ENCODE data around the gene KNG1.
"Not testable (repeated sequence)": the region's sequence is repeated elsewhere in the genome, so short reads cannot be mapped to it uniquely, and the experiment has no call there.

Gene KNG1

DNA sequence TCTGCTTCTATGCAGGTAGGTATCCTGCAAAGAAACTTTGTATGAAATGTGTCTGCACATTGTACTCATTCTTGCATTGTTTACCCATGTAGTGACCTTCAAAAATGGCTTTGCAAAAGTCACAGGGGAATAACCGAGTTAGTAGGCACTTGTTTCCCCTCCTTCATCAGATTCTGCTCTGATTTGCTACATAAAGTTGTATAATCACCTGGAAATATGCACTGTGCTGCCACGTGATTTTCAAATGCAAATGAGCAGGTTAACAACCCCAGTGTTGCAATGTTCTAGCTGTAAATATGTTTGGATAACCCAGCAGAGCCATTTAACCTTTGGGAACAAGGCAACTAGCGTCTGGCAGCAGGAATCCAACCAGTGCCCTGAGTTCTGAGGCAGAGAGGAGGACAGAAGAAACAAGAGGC lies at the start of gene KNG1:
Gene KNG1 (plus strand): TSS at position 321 of the 419 bp plus-strand sequence. CDS start 184 bp downstream, outside the sequence.
- DNase-seq (ENCODE audit: low spot score): no peak

DNA sequence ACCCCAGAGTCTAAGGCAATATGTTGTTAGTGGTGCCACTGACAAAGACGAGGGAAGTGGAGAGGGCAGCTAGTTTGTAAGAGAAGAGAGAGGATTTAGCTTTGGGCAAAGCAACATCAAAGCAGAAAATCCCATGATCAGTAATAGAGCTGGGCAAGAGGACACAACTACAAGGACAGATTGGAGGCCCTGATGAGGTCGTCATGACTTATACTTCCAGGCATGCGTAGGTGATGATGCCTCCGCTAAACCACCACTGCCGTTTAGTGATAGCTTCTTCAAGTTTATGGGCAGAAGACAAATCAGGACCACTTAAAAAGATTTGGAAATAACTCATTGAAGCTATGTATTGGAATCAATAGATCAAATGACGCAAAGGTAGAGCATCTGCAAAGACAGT lies 48.7 kb upstream of the KNG1 start:
- DNase-seq (ENCODE audit: low spot score): no peak

DNA sequence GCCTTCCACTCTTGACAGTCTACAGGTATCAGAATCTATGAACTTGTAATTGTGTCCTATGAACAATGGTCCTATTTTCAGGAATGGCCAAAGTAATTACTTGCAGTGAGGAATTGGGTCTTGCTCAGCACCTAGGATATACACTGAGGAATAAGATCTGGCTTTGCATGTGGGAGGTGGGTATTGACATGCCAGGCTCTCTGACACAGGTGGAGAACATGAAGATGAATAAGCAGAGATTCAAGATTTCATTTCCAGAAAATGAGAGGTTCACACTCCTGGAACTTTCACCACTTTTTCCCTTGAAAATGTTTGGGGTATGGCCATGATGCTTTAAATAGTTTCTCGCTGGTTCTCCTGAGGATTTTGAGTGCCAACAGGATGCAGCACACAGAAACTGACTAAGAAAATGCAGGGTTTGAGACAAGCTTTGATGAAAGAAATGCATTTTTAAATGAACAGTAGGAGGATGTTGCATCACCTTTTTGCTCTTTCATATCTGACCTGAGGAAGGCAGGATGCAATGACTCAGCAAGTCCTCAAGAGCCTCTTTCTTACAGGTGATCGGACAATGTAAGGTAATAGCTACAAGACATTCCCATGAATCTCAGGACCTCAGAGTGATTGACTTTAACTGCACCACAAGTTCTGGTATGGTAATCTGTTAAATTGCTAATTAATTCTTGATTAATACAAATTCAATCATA lies 47.6 kb upstream of the KNG1 start:
- DNase-seq (ENCODE audit: low spot score): no peak

DNA sequence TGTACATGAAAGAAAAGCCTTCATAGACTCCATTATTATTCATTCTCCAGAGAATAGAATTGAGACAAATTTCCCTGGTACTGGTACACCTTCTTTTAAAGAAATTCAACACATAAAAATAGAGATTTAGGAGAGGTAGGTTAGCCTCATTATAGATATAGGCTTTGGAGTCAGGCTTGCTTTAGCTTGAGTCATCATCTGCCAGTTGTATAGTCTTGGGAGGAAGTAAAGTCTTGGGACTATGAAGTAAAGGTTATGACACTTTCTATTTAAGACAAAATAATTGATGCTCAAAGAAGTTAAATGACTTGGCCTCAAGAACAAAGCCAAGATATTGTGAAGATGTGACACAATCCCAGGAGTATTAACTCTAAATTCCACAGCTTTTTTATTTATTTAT lies 47.0 kb upstream of the KNG1 start:
- no peak for DNase-seq (ENCODE audit: low spot score)

DNA sequence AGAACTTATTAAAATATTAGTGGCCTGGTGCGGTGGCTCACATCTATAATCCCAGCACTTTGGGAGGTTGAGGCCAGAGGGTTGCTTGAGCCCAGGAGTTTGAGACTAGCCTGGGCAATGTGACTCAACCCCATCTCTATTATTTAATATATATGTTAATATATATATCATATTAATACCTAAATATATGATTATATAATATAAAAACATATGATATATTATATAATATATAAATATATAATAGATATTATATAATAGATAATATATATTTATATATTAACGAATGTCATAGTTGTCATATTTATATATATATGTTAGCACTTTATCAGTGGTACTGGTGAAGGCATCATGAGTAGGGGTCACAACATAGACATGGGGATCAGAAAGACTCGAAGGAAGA lies 46.1 kb upstream of the KNG1 start:
- no peak for DNase-seq (ENCODE audit: low spot score)

DNA sequence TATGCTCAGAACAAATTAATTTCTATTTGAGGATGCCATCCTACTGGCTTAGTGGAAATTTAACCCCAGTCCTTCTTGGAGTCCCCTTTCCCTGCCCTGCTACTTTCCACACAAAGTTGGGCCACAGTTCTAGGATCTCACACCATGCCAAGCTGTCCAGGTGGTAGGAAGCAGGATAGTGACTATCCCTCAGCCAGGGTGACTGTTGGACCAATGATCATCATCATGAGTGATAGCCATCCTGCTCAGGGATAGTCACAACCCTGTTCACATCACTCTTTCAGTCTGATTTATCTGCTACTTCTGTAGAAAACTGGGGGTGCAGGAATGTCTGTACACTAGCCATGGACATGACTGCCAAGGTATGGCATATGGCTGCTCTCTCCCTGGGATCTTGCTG lies 38.6 kb upstream of the KNG1 start:
- DNase-seq (ENCODE audit: low spot score): no peak

DNA sequence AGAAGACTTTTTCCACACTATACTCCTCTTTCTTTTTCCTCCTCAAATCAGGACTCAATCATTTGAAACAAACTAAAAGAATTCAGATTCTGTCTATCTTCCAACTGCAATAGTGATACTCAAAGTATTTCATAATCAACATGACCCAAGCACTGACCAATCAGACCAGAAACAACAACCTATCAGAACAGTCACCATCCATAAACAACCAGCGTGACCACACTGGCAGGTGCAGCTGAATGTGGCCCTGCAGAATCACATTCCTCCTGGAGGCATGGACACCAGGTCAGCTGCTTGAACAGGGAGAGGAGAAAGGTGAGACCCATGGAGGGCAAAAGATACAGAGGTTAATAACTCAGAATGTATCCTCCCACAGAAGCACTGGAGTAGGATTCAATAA lies 38.0 kb upstream of the KNG1 start:
- no peak for DNase-seq (ENCODE audit: low spot score)

DNA sequence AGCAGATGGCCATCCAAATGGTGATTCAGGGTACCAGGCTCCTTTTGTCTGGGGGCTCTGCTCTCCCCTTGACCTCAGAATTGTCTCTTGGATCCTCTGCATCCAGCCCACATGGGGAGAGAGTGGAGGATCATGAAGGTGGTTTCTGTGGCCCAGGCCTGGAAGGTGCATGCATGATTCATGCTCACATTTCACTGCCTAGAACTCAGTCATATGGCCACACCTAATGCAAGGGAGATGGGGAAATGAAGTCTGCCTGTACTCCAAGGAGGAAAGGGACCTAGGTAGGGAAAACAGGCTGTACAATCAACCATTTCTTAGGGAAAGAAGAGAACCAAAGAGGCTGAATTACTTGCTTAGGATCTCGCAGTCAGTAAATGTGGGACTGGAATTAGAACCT lies 36.3 kb upstream of the KNG1 start:
- DNase-seq (ENCODE audit: low spot score): no peak

DNA sequence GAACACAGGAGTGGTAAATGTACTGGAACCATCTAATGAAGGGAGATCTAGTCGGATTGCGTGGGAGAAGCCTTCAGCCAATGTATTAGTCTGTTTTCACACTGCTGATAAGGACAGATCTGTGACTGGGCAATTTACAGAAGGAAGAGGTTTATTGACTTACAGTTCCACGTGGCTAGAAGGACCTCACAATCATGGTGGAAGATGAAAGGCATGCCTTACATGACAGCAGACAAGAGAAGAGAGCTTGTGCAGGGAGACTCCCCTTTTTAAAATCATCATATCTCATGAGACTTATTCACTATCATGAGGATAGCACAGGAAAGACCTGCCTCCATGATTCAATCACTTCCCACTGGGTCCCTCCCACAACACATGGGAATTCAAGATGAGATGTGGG lies 34.3 kb upstream of the KNG1 start:
- no peak for DNase-seq (ENCODE audit: low spot score)

DNA sequence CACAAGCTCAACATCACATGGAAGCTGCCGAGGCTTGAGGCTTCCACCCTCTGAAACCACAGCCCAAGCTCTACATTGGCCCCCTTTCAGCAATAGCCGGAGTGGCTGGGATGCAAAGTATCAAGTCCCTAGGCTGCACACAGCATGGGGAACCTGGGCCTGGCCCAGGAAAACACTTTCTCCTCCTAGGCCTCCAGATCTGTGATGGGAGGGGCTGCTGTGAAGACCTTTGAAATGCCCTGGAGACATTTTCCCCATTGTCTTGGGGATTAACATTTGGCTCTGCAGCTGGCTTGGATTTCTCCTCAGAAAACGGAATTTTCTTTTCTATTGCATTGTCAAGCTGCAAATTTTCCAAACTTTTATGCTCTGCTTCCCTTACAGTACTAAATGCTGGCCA lies 33.2 kb upstream of the KNG1 start:
- no peak for DNase-seq (ENCODE audit: low spot score)

DNA sequence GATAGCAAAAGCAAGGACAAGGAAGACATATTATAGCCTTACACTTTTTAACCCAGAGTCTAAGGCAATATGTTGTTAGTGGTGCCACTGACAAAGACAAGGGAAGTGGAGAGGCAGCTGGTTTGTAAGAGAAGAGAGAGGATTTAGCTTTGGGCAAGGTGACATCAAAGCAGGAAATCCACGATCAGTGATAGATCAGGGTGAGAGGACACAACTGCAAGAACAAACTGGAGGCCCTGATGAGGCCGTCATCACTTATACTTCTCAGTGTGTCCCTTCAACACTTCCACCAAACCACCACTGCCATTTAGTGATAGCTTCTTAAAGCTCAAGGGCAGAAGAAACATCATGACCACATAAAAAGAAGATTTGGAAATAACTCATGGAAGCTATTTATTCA lies 30.7 kb upstream of the KNG1 start:
- DNase-seq (ENCODE audit: low spot score): not testable (repeated sequence)

DNA sequence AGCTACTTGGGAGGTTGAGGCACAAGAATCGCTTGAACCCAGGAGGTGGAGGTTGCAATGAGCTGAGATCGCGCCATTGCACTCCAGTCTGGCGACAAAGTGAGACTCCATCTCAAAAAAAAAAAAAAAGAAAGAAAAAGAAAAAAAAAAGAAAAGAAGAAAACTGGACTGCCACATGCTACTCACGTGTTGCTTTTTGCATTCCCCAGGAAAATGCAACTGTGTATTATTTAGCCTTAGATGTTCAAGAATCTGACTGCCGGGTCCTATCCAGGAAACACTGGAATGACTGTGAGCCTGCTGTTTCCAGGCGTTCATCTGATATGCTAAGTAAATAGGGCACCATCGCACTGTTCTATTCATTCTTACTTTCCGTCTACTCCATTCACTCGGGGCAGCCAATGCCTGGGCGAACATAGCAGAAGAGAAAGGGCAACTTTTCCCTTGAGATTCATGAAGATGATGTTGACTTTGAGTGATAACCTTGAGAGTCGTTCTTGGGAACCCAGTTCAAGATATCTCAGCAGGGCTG lies 30.0 kb upstream of the KNG1 start:
- no peak for DNase-seq (ENCODE audit: low spot score)

DNA sequence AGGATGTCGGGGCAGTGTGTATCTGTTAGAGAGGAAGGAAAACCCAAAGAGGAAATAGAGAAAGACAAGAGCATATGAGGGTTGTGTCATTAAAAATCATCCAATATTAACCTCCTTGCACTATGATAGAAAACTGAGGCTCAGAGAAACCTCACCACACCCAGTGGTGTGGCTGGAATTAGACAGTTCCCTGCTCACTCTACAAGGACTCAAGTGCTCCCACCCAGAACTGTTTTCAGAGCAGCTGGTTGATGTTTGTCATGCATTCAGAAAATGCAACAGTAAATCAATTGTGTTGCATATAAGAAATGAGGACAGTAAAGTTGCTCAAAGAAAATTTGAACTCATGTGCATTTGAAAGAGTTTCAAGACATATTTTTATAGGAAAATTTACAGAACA lies 26.9 kb upstream of the KNG1 start:
- not testable (repeated sequence) for DNase-seq (ENCODE audit: low spot score)

DNA sequence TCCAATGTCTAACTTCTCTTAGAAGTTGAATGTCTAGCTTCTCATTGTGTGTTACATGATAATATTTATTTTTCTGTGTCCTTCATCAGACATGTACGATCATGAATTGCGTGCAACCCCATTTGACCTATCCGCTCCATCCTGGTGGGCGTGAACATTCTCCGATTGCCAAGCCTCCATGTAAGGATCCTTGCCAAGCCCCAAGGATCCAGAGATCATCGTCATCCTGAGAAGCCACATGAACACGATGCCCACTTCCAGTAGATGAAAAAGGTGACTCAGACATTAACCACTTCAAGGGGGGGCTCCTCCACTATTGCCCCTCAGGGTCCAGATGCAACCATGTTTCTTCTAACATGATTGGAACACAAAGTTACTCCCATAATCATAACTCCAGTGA lies 25.5 kb upstream of the KNG1 start:
- DNase-seq (ENCODE audit: low spot score): no peak

DNA sequence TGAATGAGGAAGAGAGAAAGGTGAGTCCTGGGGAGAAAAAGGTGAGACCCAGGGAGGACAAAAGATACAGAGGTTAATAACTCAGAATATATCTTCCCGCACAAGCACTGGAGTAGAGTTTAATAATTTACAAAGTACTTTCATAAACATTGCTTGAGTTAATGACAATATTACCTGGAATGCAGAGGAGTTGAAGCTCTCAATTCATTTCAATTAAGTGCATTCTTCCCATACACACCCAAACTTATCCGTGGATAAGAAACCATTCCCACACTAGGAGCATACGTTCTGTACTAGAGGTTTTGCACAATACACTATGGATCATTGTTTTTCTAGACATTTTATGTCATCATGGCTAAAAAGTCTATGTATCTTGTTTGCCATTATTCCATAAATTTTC lies 23.3 kb upstream of the KNG1 start:
- no peak for DNase-seq (ENCODE audit: low spot score)

DNA sequence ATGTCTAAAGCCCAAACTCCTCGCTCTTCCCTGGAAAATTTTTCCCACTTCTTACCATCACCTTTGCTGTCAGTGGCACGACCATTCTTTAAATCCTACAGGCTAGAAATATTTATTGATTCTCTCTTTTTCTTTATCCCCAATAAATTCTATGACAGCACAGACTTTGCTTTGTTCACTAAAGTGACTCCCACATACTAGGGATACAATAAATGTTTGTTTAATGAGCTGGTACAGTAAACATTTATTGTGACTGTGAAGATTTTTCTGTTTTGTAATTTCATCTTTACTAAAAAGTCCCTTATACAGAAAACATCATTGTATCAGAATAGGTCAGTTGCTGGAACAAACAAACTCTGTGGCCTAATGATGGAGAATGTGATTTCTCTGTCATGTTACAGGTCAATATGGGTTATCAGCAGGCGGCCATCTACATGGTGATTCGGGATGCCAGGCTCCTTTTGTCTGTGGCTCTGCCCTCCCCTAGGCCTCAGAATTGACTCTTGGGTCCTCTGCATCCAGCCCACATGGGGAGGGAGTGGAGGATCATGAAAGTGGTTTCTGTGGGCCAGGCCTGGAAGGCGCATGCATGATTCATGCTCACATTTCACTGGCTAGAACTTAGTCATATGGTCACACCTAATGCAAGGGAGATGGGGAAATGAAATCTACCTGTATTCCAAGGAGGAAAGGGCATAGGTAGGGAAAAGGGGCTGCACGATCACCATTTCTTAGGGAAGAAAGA lies 22.7 kb upstream of the KNG1 start:
- DNase-seq (ENCODE audit: low spot score): no peak

DNA sequence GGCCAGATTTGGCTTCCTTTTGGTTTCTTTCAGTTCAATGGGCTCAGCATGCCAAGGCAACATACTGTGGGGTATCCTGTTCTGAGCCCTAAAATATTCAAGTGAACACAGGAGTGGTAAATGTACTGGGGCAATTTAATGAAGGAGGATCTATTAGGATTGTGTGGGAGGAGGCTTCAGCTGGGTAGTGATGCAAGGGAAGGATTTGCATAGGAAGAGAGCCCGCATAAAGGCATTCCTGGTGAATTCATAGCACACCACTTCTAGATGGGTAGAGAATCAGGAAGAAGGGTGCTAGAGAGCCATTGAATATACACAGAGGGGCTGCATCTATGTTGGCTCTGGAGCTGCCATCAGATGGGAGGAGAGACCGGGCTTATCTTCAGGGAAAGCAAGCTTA lies 20.6 kb upstream of the KNG1 start:
- no peak for DNase-seq (ENCODE audit: low spot score)

DNA sequence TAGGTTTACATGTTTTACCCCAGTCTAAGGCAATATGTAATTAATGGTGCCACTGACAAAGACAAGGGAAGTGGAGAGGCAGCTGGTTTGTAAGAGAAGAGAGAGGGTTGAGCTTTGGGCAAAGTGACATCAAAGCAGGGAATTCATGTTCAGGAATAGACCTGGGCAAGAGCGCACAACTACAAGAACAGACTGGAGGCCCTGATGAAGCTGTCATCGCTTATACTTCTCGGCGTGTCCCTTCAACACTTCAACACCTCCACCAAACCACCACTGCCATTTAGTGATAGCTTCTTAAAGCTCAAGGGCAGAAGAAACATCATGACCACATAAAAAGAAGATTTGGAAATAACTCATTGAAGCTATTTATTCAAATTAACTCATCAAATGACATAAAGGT lies 19.6 kb upstream of the KNG1 start:
- no peak for DNase-seq (ENCODE audit: low spot score)

DNA sequence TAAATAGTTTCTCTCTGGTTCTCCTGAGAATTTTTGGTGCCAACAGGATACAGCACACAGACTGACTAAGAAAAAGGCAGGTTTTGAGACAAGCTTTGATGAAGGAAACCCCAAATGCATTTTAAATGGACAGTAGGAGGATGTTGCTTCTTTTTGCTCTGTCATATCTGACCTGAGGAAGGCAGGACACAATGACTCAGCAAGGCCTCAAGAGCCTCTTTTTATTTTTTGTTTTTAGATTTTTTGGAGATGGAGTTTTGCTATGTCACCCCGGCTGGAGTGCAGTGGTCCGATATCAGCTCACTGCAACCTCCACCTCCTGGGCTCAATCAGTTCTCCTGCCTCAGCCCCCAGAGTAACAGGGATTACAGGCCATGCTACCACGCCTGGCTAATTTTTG lies 16.9 kb upstream of the KNG1 start:
- DNase-seq (ENCODE audit: low spot score): no peak

DNA sequence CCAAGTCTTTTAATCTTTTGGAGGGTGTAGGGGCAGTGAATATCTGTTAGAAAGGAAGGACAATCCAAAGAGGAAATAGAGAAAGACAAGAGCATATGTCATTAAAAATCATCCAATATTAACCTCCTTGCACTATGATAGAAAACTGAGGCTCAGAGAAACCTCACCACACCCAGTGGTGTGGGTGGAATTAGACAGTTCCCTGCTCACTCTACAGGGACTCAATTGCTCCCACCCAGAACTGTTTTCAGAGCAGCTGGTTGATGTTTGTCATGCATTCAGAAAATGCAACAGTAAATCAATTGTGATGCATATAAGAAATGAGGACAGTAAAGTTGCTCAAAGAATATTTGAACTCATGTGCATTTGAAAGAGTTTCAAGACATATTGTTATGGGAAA lies 14.7 kb upstream of the KNG1 start:
- DNase-seq (ENCODE audit: low spot score): not testable (repeated sequence)

DNA sequence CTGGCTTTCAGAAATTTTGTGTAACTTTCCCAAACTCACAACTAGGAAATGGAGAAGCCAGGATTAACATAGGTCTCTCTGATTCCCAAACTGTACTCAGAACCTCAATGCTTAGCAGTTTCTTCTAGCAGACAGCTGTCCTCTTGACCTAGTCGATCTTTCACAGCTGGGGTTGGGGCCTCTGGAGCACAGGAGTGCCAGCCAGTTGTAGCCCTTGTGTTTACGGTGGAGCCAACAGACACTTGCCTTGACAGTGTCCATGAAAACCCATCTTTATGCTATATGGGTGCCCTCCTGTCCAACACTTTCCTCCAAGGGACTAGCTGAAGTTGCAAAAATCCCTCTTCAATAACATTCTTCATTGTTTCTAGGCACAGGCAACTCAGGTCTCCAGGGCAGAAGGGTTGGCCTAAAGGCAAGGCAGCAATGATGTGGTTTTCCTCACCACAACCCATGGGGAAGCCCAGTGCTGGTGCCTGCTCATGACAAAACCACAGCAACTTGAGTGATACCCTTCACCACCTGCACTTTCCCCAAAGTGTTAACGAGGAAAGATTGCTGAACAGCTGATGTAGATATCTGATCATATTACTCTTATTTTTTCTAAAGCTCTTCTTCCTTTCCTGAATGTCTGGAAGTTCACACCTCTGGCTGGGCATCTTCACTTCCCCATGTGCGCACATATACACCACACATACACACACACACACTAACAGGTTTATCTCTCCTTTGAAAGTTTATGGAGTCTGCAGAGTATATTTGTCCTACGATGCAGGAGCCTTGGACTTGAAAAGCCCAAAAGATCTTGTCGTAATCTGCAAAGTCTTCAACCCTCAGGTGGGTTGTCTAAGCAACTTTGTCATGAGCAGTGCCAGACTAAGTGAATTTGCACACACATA lies 11.0 kb upstream of the KNG1 start:
- no peak for DNase-seq (ENCODE audit: low spot score)

DNA sequence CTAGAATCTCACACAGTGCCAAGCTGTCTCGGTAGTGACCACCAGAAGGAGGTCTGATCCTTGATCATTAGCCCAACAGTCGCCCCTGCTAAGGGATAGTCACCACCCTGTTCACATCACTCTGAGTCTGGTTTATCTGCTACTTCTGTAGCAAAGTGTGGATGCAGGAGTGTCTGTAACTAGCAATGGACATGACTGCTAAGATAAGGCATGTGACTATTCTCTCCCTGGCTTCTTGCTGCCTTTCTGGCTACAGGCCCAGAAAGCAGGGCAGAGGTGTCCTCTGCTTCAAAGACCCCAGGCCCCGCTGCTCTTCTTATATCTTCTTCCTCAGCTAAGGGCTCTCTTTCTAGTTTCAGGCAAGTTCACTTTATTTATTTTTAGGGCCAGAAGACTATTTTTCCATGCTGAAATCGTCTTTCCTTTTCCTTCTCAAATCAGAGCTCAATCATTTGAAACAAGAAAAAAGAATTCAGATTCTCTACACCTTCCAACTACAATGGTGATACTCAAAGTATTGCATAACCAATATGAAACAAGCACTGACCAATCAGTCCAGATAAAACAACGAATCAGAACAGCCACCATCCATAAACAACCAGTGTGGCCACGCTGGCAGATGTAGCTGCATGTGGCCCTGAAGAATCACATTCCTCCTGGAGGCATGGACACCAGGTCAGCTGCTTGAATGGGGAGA lies 8.0 kb upstream of the KNG1 start:
- DNase-seq (ENCODE audit: low spot score): no peak
